Measurements from ENCODE around the gene RGS9.
"Not testable (repeated sequence)": the region's sequence is repeated elsewhere in the genome, so short reads cannot be mapped to it uniquely, and the experiment has no call there.

The RGS9 gene

DNA sequence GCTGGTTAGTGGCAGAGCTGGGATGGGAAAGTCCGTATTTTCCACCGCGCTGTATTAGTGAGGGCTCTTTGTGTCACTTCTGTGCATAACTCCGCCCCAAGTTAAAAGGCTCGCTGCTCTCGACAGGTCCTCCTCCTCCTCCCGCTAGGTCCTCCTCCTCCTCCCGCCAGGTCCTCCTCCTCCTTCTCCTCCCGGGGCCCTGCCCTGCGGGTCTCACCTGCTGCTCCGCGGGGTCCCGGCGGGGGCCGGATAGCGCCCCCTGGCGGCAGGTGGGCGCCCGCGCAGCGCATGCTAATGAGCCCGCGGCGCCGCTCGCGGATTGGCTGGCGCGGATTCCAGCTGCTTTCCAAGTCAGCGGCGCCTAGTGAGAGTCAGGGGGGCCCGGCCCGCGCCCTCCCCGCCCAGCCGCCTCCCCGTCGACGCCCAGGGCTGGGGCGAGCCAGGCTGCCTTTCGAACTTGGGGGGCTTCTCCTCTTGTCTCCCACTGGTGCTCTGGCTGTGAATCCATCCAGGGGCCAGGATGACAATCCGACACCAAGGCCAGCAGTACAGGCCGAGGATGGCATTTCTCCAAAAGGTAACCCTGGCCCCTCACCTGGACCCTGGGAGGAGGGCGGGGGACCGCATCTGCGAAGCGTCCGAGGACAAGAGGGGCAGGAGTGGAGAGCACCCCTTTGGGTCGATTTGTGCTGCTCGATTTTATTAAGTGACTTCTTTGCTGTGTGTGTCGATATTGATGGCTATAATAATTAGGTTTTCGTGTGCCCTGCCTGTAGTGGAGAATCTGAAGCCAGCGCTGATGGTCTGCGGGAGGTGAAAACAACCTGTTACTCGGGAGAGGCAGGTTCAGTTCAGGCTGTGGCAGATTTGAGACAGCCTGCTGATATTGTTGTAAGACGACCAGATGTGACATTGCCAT, at the start of gene RGS9:
Gene RGS9 (plus strand): TSS at position 350 of the 919 bp plus-strand sequence. CDS start 171 bp downstream, at position 521.
- peak; percentile 81 for DNase-seq

DNA sequence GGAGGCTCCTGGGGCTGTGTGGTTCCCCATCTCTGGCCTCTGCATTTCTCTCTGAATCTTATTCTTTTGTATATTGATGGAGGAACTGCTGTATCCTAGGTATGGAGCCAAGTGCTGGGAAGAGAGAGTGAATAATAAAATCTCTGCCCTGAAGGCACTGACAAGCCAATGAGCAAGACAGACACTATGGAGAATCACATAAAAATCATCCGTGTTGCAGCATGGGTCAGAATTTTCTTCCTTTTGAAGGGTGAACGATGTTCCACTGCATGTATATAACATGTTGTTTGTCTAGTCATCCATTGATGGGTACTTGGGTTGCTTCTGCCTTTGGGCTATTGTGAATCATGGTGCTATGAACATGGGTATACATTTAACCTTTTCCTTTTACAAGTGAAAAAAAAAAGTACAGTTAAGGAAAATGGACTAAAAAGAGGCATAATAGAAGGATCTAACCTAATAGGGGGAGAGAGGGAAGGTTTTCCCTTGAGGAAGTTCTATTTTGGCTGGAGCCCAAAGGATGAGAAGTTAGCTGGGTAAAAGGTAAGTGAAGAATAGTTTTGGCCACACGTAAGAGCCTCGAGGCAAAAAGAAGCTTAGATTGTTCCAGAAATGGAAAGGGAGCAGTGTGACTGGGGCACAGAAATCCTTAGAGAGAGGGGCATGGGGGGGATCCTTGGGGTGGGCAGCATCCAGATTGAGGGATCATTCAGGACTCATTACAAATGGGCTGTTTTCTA, 48.4 kb upstream of the RGS9 start:
- DNase-seq, result no peak

DNA sequence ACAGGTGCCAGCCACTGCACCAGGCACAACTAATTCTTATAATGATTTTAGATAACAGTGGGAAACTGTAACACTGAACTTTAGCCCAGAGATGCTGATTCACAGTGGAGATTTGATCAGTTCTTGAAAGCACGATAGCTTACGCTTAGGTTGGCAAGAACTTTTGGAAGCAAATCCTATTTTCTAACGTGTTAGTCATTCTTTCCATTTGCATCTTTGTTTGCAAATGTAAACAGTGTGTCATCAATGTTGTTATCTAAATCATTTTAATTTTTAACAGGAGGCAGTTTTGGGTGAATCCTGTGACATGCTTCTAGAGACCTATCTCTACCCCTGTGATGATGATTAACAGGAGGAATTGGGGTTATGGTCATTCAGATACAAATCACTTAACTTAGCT, 44.9 kb upstream of the RGS9 start:
- DNase-seq, result no peak

DNA sequence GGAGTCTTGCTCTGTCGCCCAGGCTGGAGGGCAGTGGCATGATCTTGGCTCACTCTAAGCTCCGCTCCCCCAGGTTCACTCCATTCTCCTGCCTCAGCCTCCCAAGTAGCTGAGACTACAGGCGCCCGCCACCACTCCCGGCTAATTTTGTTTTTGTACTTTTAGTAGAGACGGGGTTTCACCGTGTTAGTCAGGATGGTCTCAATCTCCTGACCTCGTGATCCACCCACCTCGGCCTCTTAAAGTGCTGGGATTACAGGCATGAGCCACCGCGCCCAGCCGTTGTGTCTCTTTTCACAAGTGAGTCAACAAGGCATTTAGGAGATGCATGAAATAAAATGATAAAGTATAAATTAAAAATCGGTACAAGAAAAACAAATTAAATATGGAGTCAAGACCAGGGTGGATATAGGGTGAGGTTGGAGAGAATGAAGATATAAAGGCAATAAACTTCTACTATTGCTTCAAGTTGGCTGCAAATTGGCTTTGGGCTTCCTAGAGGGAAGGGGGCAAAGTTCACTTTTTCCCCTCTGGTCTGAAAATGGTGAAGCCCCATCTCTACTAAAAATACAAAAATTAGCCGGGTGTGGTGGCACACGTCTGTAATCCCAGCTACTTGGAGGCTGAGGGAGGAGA, 44.3 kb upstream of the RGS9 start:
- not testable (repeated sequence) for DNase-seq

DNA sequence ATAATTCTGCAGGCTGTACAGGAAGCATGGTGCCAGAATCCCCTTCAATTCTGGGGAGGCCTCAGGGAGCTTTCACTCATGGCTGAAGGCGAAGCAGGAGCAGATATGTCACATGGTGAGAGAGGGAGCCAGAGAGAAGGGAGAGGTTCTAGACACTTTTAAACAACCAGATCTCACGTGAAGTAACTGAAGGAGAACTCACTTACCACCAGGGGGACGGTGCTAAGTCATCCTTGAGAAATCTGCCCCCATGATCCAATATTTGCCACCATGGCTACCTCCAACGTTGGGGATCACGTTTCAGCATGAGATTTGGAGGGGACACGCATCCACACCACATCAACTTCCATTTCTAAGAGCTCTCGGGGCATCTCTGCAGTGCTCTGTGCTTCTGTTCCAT, 43.2 kb upstream of the RGS9 start:
- peak; percentile 4 for DNase-seq

DNA sequence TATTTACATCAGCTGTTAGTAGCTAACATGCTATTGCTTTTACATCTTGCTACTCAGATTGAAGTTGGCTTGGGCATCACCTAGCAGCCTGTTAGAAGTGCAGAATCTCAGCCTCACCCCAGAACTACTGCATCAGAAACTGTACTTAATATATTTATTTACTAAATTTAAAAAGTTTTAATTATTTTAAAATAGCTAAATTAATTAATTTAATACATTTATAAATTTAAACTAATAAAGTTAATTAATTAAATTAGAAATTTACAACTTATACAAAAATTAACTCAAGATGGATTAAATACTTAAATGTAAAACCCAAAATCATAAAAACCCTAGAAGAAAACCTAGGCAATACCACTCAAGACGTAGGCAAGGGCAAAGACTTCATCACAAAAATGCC, 41.7 kb upstream of the RGS9 start:
- no peak for DNase-seq

DNA sequence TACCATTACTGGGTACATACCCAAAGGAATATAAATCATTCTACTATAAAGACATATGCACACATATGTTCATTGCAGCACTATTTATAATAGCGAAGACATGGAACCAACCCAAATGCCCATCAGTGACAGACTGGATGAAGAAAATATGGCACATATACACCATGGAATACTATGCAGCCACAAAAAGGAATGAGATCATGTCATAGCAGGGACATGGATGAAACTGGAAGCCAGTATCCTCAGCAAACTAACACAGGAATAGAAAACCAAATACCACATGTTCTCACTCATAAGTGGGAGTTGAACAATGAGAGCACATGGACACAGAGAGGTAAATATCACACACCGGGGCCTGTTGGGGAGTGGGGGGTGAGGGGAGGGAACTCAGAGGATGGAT, 40.8 kb upstream of the RGS9 start:
- not testable (repeated sequence) for DNase-seq

DNA sequence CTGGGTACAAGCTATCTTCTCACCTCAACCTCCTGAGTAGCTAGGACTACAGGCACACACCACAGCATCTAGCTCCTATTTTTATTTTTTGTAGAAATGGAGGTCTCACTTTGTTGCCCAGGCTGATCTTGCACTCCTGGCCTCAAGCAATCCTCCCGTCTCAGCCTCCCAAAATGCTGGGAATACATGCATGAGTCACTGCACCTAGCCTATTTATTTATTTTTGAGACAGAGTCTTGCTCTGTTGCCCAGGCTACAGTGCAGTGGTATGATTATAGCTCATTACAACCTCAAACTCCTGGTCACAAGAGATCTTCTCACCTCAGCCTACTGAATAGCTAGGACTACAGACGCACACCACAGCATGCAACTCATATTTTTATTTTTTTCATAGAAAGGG, 40.1 kb upstream of the RGS9 start:
- no peak for DNase-seq

DNA sequence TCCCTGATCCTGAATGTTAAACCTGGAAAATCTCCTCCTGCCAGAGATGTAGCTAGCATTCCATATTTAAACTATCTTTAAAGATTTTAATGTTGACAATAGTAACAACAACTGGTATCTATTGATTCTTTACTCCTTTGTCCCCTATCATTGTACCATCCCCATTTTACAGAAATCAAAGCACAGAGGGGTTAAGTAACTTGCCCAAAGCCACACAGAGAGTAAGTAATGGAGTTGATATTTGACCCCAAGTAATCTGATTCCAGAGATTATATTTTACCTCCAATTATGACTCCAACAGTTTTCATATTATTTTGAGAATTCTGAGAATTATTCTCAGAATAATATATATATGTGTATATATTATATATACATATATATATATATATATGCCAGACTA, 37.7 kb upstream of the RGS9 start:
- DNase-seq, result no peak

DNA sequence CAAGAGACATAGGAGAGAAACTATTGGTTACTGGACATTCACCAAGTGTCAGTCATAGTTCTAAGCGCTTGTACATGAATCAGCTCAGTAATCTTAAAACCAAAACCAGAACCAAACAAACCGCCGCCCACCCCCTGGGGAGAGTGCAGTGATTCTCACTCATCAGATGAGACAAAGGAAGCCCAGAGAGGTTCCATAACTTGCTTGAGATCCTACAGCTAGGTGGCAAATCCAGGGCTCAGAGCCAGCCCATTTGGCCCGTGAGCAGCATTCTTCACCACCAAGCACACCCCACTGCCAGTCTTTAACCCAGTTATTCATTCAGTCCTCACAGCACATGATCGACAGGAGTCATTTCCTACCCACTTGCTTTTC, 37.2 kb upstream of the RGS9 start:
- peak; percentile 65 for DNase-seq

DNA sequence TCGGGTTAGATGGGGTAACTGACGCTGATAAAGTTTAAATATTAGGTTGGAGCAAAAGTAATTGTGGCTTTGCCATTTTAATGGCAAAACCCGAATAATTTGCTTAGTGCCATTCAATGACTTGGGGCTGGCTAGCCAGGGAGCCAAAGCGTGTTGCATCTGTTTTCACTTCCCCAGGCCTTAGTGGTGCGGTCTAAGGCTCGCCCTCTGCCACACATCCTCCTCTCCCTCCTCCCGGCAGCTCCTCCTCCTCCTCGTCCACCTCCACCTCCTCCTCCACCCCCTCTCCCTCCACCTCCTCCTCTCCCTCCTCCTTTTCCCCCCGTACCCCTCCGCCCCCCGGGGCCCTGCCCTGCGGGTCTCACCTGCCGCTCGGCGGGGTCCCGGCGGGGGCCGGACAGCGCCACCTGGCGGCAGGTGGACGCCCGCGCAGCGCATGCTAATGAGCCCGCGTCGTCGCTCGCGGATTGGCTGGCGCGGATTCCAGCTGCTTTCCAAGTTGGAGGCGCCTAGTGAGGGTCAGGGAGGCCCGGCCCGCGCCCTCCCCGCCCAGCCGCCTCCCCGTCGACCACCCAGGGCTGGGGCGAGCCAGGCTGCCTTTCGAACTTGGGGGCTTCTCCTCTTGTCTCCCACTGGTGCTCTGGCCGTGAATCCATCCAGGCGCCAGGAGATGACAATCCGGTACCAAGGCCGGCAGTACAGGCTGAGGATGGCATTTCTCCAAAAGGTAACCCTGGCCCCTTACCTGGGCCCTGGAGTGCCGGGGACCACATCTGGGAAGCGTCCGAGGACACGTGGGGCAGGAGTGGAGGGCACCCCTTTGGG, 36.6 kb upstream of the RGS9 start:
- peak; percentile 85 for DNase-seq

DNA sequence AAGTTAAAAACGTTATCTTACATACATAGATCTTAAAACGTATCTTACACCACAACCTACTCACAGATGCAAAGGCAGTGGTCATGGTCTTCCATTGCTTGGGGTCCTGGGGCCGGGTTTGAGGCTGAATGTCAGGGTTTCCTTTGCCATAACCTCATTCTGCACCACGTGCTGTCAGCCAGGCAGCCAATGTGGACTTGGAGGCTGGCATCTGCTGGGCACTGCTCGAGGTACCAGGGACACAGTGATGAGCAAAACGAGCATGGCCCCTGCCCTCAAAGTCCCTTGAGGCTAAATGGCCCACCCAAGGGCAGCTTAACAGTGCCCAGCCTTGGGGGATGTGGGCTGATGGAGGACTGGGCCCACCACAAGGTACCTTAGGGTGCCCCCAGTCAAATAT, 35.8 kb upstream of the RGS9 start:
- no peak for DNase-seq

DNA sequence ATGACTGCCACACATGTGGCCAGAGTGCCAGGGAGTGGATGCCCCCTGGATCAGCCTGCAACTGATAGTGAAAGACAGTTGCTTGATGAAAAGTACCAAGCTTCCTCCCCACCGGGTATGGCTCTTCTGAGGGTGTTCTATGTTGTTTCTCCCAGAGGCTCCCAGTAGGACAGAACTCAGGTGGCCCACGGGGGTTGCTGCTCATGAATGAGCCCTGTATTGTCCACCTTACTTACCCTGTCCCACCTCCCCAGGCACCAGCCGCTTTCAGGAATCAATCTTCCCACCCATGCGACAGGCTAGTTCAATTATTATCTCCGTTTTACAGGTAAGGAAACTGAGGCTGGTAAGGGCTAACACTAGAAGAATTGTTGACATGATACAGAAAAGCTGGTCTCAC, 34.9 kb upstream of the RGS9 start:
- DNase-seq, result no peak

DNA sequence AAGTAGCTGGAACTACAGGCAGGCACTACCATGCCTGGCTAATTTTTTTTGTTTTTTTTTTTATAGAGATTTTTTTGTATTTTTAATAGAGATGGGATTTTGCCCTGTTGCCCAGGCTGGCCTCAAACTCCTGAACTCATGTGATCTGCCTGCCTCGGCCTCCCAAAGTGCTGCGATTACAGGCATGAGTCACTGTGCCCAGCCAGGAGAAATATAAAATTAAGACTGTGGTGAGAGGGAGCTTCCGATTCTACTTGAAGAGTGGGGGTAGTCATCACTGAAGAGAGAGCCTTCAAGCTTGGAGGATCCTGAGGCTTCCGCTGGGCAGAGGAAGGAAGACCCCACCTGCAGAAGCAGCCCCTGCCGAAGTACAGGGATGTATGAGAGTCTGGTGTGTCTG, 34.4 kb upstream of the RGS9 start:
- DNase-seq, result no peak

DNA sequence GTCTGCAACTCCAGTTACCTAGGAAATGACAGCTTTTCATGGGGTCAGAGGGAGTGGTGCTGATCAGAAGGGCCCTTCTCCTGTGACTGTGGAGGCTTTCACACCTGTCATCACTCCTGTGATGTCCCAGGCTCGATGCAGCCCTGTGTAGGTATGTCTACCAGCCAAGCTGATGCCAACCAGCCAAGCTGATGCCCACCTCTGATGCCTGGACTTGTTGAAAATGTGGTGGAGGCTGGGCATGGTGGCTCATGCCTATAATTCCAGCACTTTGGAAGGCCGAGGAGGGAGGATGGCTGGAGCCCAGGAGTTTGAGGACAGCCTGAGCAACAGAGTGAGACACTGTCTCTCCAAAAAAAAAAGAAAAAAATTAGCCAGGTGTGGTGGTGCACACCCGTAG, 33.7 kb upstream of the RGS9 start:
- no peak for DNase-seq

DNA sequence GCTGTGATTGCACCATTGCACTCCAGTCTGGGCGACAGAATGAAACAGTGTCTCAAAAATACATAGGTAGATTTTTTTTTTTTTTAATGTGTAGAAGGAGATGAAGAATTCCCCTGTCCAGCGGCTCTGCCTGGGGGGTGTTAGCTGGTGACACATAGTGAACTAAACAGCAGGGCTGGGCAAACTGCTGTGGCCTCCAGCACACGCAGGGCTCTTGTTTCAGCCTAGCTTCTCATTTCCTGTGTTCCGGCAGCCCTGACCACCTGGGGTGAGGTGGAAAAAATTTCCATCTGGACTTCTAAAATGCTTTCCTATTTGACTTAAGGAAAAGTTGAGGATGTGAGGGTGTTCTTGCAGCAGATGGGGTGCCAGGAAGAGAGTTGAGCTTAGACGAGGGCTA, 33.3 kb upstream of the RGS9 start:
- no peak for DNase-seq

DNA sequence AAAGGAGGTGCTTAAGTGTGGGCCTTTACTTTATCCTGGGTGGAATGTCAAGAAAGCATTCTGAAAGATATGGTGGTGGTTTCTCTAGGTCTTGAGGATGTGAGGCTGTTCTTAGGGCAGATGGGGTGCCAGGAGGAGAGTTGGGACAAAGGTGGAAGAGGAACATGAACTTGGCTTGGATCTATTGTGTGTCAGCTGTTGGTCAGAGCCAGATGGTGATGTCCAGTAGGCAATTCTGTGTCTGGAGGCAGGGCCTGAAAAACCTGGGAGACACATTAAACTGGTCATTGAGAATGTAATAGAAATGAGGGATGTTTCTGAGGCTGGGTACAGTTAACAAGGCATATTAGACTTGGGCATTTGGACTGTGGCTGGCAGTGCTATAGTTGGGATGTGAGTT, 32.6 kb upstream of the RGS9 start:
- DNase-seq, result no peak

DNA sequence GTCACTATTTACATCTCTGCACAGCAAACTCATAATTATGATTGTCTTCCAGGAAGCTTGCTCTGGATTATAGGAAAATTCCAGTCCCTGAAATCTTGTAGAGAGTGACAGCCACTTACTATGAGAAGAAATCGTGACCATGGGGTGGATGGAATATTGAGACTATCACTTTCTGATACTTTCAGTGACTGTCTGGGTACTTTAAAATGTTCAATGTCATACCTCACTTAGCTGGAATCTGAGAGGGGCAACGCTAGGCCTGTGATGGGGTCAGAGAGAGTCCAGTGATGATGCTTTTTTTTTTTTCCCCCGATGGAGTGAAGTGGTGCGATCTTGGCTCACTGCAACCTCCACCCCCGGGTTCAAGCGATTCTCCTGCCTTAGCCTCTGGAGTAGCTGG, 32.2 kb upstream of the RGS9 start:
- no peak for DNase-seq

DNA sequence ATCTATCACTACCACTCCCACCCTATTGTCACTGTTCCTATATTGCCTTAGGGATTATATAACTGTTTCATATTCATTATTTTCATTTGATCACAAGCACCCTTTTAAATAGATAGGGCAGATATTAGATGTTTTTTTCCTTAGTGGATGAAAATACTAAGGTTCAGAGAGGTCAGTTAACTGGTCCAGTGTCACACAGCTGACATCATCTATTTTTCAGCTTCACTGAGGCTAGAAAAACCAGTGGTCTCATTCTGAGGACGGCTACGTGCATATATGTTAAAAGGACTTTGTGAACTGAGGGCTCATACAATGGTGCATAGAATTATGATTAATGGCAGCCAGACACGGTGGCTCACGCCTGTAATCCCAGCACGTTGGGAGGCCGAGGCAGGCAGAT, 29.0 kb upstream of the RGS9 start:
- no peak for DNase-seq

DNA sequence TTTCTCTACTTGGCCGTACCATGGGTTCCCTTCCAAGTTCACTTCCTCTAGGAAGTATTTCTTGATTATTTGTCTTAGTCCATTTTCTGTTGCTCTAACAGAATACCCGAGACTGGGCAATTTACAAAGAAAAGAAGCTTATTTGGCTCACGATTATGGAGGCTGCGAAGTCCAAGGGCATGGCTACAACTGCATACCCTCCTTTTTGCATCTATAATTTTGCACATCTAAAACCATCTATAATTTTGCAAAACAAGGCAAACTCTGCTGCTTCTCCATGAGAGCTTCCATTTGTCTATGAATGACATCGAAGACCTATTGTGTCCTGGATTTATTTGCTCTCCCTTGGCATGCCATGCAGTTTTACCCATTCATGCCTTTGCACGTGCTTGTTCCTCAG, 27.6 kb upstream of the RGS9 start:
- no peak for DNase-seq

DNA sequence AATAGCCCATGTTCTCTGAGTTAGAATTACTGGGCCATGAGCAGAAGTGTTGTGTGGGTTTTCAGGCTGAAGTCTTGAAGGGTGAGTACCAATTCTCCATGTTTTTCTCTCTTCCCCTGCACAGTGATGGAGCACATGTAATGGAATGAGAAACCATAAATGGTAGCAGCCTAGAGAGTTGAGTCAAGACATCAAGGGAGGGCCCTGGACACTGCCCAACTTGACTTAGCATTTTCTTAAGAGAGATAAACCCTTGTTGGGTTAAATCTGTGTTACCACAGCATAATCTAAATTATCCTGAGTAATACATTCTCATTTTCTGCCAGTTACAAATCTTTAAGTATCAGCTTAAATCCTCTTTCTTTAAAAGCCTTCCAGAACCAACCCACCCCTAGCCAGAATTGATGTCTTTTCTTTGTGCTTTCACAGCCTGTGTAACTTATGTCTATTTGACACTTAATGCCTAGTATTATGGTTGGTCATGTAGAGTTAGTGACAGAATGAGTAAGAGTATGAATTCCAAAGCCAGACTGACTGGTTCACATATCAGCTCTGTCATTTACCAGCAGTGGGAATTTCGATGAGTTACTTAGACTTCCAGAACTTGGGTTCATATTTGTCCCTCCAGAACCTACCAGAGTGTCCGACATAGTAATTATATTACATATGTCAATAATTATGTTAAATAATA, 27.0 kb upstream of the RGS9 start:
- DNase-seq, result no peak

DNA sequence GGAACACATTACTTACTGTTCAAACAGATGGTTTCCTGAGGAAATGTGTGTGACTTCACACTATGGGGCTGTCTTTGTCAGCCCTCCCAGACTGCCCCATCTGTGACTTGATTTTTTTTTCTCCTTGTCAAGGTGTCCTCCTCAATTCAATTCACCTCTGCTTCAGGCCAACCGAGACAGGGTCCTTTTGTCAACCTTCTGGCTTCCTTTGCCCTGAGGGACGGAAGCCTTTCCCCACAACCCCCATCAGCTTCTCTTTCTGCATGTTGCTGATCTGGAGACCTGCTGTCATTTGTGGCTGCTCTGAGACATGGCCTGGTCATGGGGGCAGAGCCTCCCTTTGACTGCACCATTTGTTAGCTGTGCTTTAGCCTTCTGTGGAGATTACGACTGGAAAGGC, 21.3 kb upstream of the RGS9 start:
- DNase-seq, result no peak

Data from OCI-M1 (cell line).